ENCODE measurements around the gene CNKSR3.

Gene CNKSR3

DNA sequence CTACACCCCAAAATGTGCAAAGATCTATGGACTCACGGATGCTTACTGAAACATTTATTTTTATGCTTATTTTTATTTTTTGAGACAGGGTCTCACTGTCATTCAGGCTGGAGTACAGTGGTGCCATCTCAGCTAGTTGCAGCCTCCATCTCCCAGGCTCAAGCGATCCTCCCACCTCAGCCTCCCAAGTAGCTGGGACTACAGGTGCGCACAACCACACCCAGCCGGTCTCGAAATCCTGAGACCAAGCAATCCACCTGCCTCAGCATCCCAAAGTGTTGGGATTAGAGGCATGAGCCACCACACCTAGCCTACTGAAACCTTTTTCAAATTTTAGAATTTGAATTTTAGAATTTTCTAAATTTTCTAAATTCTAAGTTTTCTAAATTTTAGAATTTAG is 103.0 kb downstream of the CNKSR3 start:
- Histone ChIP-seq H3K4me1 (peaks cover 0 to 74% (median 38%) of the 10 kb centered on the region in 4 donors), H3K27me3 (no peaks in the 10 kb centered on the region), H3K27ac (peak overlapping the region in 1 of 2 donors; percentile 7), H3K36me3 (peaks cover 0 to 8% (median 0%) of the 10 kb centered on the region in 3 donors), H3K9me3 (no peaks in the 10 kb centered on the region), H3K4me3 (no peak overlapping the region)
- intact Hi-C loops (cut with DNase I; ENCODE audit: low total_unique reads), result no loop called here
- no peak for DNase-seq
- TF ChIP-seq, protein P1, sequence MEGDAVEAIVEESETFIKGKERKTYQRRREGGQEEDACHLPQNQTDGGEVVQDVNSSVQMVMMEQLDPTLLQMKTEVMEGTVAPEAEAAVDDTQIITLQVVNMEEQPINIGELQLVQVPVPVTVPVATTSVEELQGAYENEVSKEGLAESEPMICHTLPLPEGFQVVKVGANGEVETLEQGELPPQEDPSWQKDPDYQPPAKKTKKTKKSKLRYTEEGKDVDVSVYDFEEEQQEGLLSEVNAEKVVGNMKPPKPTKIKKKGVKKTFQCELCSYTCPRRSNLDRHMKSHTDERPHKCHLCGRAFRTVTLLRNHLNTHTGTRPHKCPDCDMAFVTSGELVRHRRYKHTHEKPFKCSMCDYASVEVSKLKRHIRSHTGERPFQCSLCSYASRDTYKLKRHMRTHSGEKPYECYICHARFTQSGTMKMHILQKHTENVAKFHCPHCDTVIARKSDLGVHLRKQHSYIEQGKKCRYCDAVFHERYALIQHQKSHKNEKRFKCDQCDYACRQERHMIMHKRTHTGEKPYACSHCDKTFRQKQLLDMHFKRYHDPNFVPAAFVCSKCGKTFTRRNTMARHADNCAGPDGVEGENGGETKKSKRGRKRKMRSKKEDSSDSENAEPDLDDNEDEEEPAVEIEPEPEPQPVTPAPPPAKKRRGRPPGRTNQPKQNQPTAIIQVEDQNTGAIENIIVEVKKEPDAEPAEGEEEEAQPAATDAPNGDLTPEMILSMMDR (IDR thresholded peaks at IDR 0.05), result no peak

DNA sequence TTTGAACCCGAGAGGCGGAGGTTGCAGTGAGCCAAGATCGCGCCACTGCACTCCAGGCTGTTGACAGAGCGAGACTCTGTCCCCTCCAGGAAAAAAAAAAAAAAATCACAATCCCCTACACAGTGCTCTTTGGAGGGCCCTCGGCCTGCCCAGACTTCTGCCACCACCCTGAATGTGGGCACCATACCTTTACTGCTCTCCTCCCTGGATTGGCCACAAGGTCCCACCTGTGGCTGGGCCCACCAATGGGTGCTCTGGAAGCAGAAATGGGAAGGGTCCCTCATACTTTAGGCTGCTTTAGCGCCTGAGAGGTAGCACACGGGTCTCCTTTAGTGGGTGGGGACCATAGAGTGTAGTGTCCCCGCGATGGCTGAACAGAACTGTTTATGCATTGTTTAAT is 103.6 kb downstream of the CNKSR3 start:
- intact Hi-C loops (cut with DNase I; ENCODE audit: low total_unique reads), result no loop called here
- DNase-seq, result no peak
- H3K27ac ChIP-seq, result peak overlapping the region in 1 of 2 donors; percentile 7
- H3K27me3 ChIP-seq, result no peaks in the 10 kb centered on the region
- no peaks in the 10 kb centered on the region for H3K9me3 ChIP-seq
- H3K36me3 ChIP-seq, result peaks cover 0 to 8% (median 0%) of the 10 kb centered on the region in 3 donors
- H3K4me3 ChIP-seq, result no peak overlapping the region
- peaks cover 0 to 71% (median 36%) of the 10 kb centered on the region in 4 donors for H3K4me1 ChIP-seq
- TF ChIP-seq, protein P1 (IDR thresholded peaks at IDR 0.05), result no peak

DNA sequence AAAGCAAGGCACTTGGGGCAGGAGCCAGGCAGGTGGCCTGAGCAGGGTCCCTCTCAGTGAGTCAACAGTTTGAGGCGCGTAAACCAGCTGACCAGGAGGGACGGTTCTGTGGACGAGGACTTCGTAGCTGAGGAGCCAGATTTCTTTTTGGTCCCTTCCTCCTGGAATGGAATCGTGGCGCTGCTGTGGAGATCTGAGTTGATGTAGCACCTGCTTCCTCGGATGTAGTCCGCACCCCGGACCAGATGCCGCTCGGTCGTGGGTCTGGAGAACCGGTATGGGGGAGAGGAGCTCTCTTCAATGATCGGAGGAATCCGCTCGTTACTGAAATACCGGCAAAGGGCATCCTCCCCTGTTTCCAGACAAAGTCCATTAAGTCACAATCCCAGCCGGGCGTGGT is 104.2 kb downstream of the CNKSR3 start:
- no peaks in the 10 kb centered on the region for H3K9me3 ChIP-seq
- peaks cover 0 to 8% (median 5%) of the 10 kb centered on the region in 3 donors for H3K36me3 ChIP-seq
- H3K27me3 ChIP-seq, result no peaks in the 10 kb centered on the region
- no peak for DNase-seq
- H3K4me1 ChIP-seq, result peaks cover 0 to 65% (median 33%) of the 10 kb centered on the region in 4 donors
- TF ChIP-seq, protein P1 (IDR thresholded peaks at IDR 0.05), result no peak
- intact Hi-C loops (cut with DNase I; ENCODE audit: low total_unique reads), result no loop called here
- H3K4me3 ChIP-seq, result no peak overlapping the region
- H3K27ac ChIP-seq, result peak overlapping the region in 1 of 2 donors; percentile 60

DNA sequence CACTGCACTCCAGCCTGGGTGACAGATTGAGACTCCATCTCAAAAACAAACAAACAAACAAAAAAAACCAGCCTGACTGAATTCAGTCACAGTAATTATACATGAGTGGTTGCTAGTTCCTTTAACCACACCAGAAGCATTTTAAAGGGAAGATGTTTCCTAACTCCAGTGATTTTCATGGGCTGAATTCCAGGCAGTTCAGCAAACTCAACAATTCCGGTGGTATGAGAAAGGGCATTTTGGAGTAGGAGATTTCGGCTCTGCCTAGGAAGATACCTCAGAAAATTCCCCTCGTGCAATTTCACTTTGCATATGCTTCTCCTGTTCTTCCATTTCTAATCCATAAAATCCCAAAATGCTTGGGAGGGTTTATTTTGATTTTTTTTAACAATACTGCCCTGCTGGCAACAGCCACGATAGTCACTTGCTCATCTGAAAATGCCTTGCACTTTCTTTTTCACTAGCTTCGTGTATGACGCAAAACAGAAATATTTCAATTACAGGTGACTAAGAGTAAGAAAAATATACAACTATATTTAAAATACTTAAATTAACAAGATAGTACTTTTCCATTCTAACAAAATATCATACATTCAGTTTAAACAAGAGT is 105.6 kb downstream of the CNKSR3 start:
- TF ChIP-seq, protein P1 (IDR thresholded peaks at IDR 0.05), result no peak
- intact Hi-C loops (cut with DNase I; ENCODE audit: low total_unique reads), result no loop called here

DNA sequence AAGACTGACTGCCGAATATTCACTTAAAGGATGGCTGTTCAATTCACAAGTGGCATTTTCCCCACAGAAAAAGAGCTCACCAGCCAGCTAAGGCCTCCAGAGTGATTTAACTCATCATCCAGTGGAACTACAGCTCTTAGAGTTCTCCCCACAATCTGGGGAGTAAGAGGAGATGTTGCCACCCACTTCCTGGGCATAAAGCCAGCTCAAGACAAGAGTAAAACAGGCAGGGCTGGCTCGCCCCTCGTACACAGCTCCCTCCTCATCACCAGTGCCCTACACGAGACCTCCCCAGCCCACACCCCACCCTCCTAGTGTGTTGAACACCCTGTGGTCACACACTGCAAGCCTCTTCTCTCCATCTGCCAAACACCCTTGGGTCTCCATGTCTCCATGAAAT is 106.7 kb downstream of the CNKSR3 start:
- Histone ChIP-seq H3K36me3 (peaks cover 0 to 10% (median 8%) of the 10 kb centered on the region in 3 donors), H3K4me1 (peaks cover 0 to 42% (median 12%) of the 10 kb centered on the region in 4 donors), H3K27me3 (no peaks in the 10 kb centered on the region), H3K9me3 (no peaks in the 10 kb centered on the region), H3K27ac (peak overlapping the region; percentile 48 to 60), H3K4me3 (no peak overlapping the region)
- intact Hi-C loops (cut with DNase I; ENCODE audit: low total_unique reads), result no loop called here
- no peak for DNase-seq
- TF ChIP-seq, protein P1 (IDR thresholded peaks at IDR 0.05), result no peak

More for the DNA sequence above, 105.6 kb downstream of the CNKSR3 start:
- H3K27me3 ChIP-seq, result no peaks in the 10 kb centered on the region
- no peaks in the 10 kb centered on the region for H3K9me3 ChIP-seq
- H3K4me1 ChIP-seq, result peaks cover 0 to 53% (median 22%) of the 10 kb centered on the region in 4 donors
- DNase-seq, result no peak
- peaks cover 0 to 10% (median 8%) of the 10 kb centered on the region in 3 donors for H3K36me3 ChIP-seq
- H3K4me3 ChIP-seq, result peak overlapping the region; percentile 31 to 36
- peak overlapping the region; percentile 48 to 60 for H3K27ac ChIP-seq

Measured in tibial artery (tissue), 4 donors.